Lung (tissue), 12 donors: Measurements from ENCODE around the gene USP6NL. TPM values are rescaled to one million over a fixed set of nuclear protein-coding genes. Genes with fewer than 3 reads are reported as not detected.

ENCODE experiments used
- ATAC-seq: fragments of 200-7000 bp; cut with Tn5 transposase; one replicate; pipeline ENCODE4 v1.9.1; 2020; ENCODE audit warnings: moderate number of reproducible peaks; ENCODE audit not compliant: insufficient read depth, low FRiP score
- DNase-seq, 3 donors: peaks; one replicate each; pipeline ENCODE4 v3.0.0-alpha.2; 2013 to 2017
- H3K27ac ChIP-seq, 2 donors: one replicate each; pipeline ENCODE4 v1.5.1; 2013; ENCODE audit warnings: mild to moderate bottlenecking in 2 of 2, moderate library complexity in 2 of 2, control low read depth in 1 of 2, inconsistent platforms in 1 of 2, low read depth in 1 of 2, low read length in 1 of 2
- H3K27me3 ChIP-seq, 3 donors: one replicate each; pipeline ENCODE4 v1.5.1; 2013; ENCODE audit warnings: low read length in 2 of 3; ENCODE audit not compliant: control insufficient read depth in 3 of 3, insufficient read depth in 3 of 3
- H3K36me3 ChIP-seq, 4 donors: one replicate each; pipeline ENCODE4 v1.5.1; 2013; ENCODE audit warnings: low read length in 4 of 4, mild to moderate bottlenecking in 1 of 4, moderate library complexity in 1 of 4; ENCODE audit not compliant: control insufficient read depth in 4 of 4, insufficient read depth in 4 of 4
- H3K4me1 ChIP-seq, 5 donors: one replicate each; pipeline ENCODE4 v1.5.1; 2013; ENCODE audit warnings: low read length in 5 of 5, mild to moderate bottlenecking in 2 of 5, moderate library complexity in 1 of 5; ENCODE audit not compliant: control insufficient read depth in 5 of 5, insufficient read depth in 5 of 5
- H3K4me3 ChIP-seq: one replicate; pipeline ENCODE4 v1.5.1; 2013; ENCODE audit warnings: mild to moderate bottlenecking, control low read depth, moderate library complexity
- H3K9ac ChIP-seq, 2 donors: one replicate each; pipeline ENCODE4 v1.5.1; 2013; ENCODE audit warnings: low read length in 2 of 2, control low read depth in 1 of 2; ENCODE audit not compliant: insufficient read depth in 1 of 2
- H3K9me3 ChIP-seq, 4 donors: one replicate each; pipeline ENCODE4 v1.5.1; 2013; ENCODE audit warnings: low read length in 3 of 4, mild to moderate bottlenecking in 1 of 4, moderate library complexity in 1 of 4; ENCODE audit not compliant: control insufficient read depth in 4 of 4, insufficient read depth in 3 of 4
- CTCF ChIP-seq: IDR thresholded peaks from 2 replicates; pipeline ENCODE4 v1.5.1; 2012; ENCODE audit warnings: mild to moderate bottlenecking; ENCODE audit errors: control extremely low read depth, extremely low read depth
- WGBS, 2 donors: extraction: QIAGEN DNeasy Blood & Tissue Kit; methylation state at CpG; one replicate each; pipeline ENCODE4 v1.1.7; 2013; 5-methylcytosine and 5-hydroxymethylcytosine counted together
- polyA plus RNA-seq, 2 donors: library from polyadenylated mRNA; stranded (reverse); fragments of 200-250 nt; gene quantifications; one replicate each; pipeline ENCODE4 v1.2.1, GENCODE V29; 2013
- total RNA-seq, 2 donors: library from RNA; depleted of rRNA in 1 of 2; stranded (reverse); fragments of >200 nt in 1 of 2; gene quantifications; one replicate each; pipeline ENCODE4 v1.2.1, GENCODE V29; 2014 to 2021
- donor health status: control.
- donor health status: control.
- donor health status: Bipolar disorder and iron deficiency.
- donor health status: healthy.
- donor health status: DM: yes; HTN: yes; CAD: no.

Gene USP6NL
- total and polyA plus RNA-seq, 4 donors, result 5.4 to 41.7 (median 13.4) TPM

- no peak overlapping the region for H3K9ac ChIP-seq
- no peaks in the 10 kb centered on the region for H3K36me3 ChIP-seq
- H3K9me3 ChIP-seq, result no peaks in the 10 kb centered on the region
- WGBS, 2 donors, result 88 to 91% methylated on average over 3 of the region's 3 CpGs
- TF ChIP-seq CTCF, result no peak
- DNase-seq (no peak), ATAC-seq (no peak)
- peaks cover 0 to 7% (median 0%) of the 10 kb centered on the region in 5 donors for H3K4me1 ChIP-seq
- H3K4me3 ChIP-seq, result no peak overlapping the region
- H3K27ac ChIP-seq, result no peak overlapping the region
- H3K27me3 ChIP-seq, result no peaks in the 10 kb centered on the region
Observed at GRCh38 chr10:11639362-11639761, 27.9 kb upstream of the USP6NL start.

- Histone ChIP-seq H3K9ac (no peak overlapping the region), H3K4me1 (peaks cover 0 to 7% (median 0%) of the 10 kb centered on the region in 5 donors), H3K4me3 (no peak overlapping the region), H3K27me3 (no peaks in the 10 kb centered on the region), H3K9me3 (no peaks in the 10 kb centered on the region), H3K36me3 (no peaks in the 10 kb centered on the region), H3K27ac (no peak overlapping the region)
- DNase-seq, result no peak
- 95 to 99% methylated on average over 6 of the region's 6 CpGs for WGBS, 2 donors
- TF ChIP-seq CTCF, result no peak
- ATAC-seq, result no peak
Observed at GRCh38 chr10:11638055-11638698, 26.7 kb upstream of the USP6NL start.

- no peaks in the 10 kb centered on the region for H3K36me3 ChIP-seq
- ATAC-seq, result no peak
Observed at GRCh38 chr10:11636697-11637303, 25.4 kb upstream of the USP6NL start.

More at GRCh38 chr10:11636697-11637303, 25.4 kb upstream of the USP6NL start:
- no peak for TF ChIP-seq CTCF
- no peak overlapping the region for H3K9ac ChIP-seq
- no peak for DNase-seq
- peaks cover 0 to 7% (median 0%) of the 10 kb centered on the region in 5 donors for H3K4me1 ChIP-seq
- no peaks in the 10 kb centered on the region for H3K9me3 ChIP-seq
- H3K27ac ChIP-seq, result no peak overlapping the region
- H3K27me3 ChIP-seq, result no peaks in the 10 kb centered on the region
- 93 to 94% methylated on average over 4 of the region's 4 CpGs for WGBS, 2 donors
- H3K4me3 ChIP-seq, result no peak overlapping the region
